ENCODE data around the gene MMP7. TPM values are rescaled to one million over a fixed set of nuclear protein-coding genes. Genes with fewer than 3 reads are reported as not detected.
"Not testable (repeated sequence)": the region's sequence is repeated elsewhere in the genome, so short reads cannot be mapped to it uniquely, and the experiment has no call there.

Gene MMP7
- total RNA-seq, 1 donor from 2014 or later, result not detected

DNA sequence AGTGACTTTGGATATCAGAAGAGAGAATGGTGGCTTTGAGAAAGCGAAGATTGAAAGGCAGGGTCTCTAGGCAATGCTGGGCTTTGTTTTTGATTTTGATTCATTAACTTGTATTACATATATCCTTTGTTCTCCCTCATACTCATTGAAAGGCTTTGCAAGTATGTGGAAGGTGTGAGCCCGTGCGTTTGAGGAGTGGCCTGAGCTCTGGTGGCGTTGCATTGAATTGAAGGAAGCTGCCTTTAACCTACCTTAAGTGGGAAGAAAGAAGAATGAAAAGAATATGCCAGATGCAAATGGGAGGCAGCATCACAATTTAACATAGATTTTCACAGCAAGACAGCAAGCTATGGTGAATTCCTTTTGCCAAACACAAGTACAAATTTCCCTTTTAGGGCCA is 6.7 kb downstream of the MMP7 start:
- no peak overlapping the region for H3K4me3 Mint-ChIP-seq
- peaks cover 25% of the 10 kb centered on the region for H3K27me3 Mint-ChIP-seq
- intact Hi-C loops (cut with micrococcal nuclease), result no loop called here
- no peaks in the 10 kb centered on the region for H3K4me1 Mint-ChIP-seq
- H3K36me3 Mint-ChIP-seq (ENCODE audit: low read depth), result no peaks in the 10 kb centered on the region
- no peak for DNase-seq
- no peaks in the 10 kb centered on the region for H3K9me3 Mint-ChIP-seq
- H3K27ac Mint-ChIP-seq, result no peak overlapping the region

DNA sequence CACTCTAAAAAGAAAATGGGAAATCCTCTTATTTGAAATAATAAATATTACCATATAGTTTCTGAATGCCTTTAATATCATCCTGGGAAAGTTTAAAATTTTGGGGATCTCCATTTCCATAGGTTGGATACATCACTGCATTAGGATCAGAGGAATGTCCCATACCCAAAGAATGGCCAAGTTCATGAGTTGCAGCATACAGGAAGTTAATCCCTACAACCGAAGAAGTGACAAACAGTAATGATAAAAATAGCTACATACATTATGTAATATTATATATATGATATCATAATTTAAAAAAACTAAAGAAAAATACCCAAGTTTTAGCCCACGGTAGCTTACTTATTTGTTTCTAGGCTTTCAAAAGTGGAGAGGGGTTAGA is 7.4 kb downstream of the MMP7 start:
- H3K27me3 Mint-ChIP-seq, result peaks cover 22% of the 10 kb centered on the region
- no peaks in the 10 kb centered on the region for H3K36me3 Mint-ChIP-seq (ENCODE audit: low read depth)
- H3K27ac Mint-ChIP-seq, result no peak overlapping the region
- H3K4me1 Mint-ChIP-seq, result no peaks in the 10 kb centered on the region
- intact Hi-C loops (cut with micrococcal nuclease), result no loop called here
- no peaks in the 10 kb centered on the region for H3K9me3 Mint-ChIP-seq
- no peak for DNase-seq
- no peak overlapping the region for H3K4me3 Mint-ChIP-seq

DNA sequence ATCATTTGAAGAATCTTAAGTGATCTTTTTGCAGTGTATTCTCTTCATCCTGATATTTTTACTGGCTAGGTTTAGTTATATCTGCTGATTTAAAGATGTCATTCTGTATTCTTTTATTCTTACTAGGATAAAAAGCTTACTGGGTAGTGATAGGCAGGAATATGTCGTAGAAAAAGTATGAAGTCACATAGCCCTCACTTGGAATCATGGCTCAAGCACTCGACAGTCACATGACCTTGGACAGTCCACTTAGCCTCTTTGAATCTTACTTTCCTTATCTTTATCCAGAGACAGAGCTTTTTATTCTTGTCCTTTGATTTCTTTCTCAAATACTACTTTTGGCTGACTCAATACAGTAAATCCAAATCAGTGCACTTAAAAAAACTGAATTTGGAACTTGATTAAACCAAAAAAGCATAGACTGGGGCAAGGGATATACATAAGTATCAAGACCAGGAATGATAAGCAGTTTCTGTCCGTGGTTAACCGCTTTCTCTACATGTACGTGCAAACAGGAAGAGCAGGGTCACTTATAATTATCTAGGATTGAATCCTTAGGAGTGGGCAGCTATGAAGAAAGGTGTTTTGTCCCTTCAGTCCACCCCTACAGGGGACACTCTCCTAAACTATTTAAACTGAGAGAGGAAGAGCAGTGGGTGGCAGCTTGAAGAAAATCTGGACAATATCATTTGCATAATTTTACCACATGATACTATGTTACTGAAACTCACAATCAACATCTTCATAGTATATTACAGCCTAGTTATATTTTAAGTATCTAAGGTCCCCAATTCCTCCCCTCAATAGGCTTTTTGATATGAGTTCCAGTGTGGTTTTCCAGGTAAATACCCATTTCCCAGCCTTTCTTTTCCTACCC is 8.0 kb downstream of the MMP7 start:
- Mint-ChIP-seq H3K27me3 (peaks cover 22% of the 10 kb centered on the region), H3K4me1 (no peaks in the 10 kb centered on the region), H3K27ac (no peak overlapping the region), H3K4me3 (no peak overlapping the region), H3K36me3 (ENCODE audit: low read depth) (no peaks in the 10 kb centered on the region), H3K9me3 (no peaks in the 10 kb centered on the region)
- no peak for DNase-seq
- intact Hi-C loops (cut with micrococcal nuclease), result no loop called here

DNA sequence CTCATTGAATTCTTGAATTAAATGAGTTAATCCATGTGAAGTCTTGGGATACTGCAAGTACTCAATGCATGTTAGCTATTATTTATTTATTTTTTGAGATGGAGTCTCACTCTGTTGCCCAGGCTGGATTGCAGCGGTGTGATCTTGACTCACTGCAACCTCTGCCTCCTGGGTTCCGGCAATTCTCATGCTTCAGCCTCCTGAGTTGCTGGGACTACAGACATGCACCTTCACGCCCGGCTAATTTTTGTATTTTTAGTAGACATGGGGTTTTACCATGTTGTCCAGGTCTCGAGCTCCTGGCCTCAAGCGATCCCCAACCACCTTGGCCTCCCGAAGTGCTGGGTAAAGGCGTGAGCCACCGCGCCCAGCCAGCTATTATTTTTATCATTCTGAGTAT is 9.4 kb downstream of the MMP7 start:
- Mint-ChIP-seq H3K4me3 (no peak overlapping the region), H3K36me3 (ENCODE audit: low read depth) (no peaks in the 10 kb centered on the region), H3K27ac (no peak overlapping the region), H3K9me3 (no peaks in the 10 kb centered on the region), H3K4me1 (no peaks in the 10 kb centered on the region), H3K27me3 (peaks cover 22% of the 10 kb centered on the region)
- intact Hi-C loops (cut with micrococcal nuclease), result no loop called here
- DNase-seq, result no peak

DNA sequence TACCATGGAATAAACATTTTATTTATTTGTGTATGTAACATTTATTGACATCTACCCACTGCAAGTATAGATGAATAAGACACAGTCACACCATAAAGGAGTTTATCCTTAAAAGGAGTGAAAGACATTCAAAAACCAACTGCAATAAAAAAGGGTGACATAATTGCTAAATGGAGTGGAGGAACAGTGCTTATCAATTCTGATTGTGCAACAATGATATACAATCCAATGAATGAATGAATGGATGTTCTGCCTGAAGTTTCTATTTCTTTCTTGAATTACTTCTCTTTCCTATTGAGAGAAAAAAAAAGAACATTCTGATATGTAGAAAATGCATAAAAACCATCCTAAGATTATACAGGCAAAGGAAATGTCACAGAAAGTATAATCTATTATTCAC is 10.0 kb downstream of the MMP7 start:
- no peak overlapping the region for H3K4me3 Mint-ChIP-seq
- H3K9me3 Mint-ChIP-seq, result no peaks in the 10 kb centered on the region
- H3K4me1 Mint-ChIP-seq, result no peaks in the 10 kb centered on the region
- DNase-seq, result no peak
- intact Hi-C loops (cut with micrococcal nuclease), result no loop called here
- H3K27ac Mint-ChIP-seq, result no peak overlapping the region
- H3K36me3 Mint-ChIP-seq (ENCODE audit: low read depth), result no peaks in the 10 kb centered on the region
- peaks cover 22% of the 10 kb centered on the region for H3K27me3 Mint-ChIP-seq

DNA sequence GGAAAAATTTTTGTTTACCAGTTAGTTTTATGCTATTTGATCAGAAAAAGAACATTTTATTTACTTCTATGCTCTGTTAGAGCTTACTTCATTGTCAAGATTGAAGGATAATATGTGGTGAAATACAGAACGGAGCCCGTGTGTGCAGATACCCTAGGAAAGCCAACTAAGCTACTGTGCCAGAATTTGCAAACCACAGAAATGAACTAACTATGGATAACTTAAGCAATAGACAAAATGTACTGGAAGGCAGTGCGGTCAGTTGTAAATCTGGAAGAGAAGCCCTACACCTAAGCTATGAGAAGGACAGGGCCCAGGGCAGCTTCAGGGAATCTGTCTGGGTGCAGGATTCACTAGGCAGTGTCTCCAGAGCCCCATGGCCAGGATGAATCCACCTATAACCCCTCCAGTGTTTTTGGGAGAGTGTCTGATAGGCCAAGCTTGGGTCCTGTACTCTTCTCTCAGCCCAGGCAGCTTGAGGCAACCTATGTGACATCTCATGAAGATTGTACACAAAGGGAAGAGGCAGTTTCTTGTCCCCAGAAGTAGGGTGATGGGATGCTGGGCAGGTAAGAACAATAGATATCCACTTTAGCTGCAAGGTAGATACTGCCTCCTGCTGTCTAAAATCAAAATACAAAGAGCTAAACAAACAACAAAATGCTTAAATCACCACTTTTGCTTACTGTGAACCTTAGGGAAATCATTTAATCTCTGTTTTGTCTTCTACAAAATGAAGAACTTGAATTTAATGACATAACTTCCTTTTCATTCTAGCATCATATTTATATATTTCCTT is 12.1 kb downstream of the MMP7 start:
- H3K4me1 Mint-ChIP-seq, result no peaks in the 10 kb centered on the region
- intact Hi-C loops (cut with micrococcal nuclease), result loop anchor here (5.0 kb wide), 1 partner anchor 94 kb away; no protein-coding TSS in a partner anchor
- no peak overlapping the region for H3K4me3 Mint-ChIP-seq
- no peaks in the 10 kb centered on the region for H3K36me3 Mint-ChIP-seq (ENCODE audit: low read depth)
- H3K27ac Mint-ChIP-seq, result no peak overlapping the region
- H3K9me3 Mint-ChIP-seq, result no peaks in the 10 kb centered on the region
- no peak for DNase-seq
- peaks cover 20% of the 10 kb centered on the region for H3K27me3 Mint-ChIP-seq

DNA sequence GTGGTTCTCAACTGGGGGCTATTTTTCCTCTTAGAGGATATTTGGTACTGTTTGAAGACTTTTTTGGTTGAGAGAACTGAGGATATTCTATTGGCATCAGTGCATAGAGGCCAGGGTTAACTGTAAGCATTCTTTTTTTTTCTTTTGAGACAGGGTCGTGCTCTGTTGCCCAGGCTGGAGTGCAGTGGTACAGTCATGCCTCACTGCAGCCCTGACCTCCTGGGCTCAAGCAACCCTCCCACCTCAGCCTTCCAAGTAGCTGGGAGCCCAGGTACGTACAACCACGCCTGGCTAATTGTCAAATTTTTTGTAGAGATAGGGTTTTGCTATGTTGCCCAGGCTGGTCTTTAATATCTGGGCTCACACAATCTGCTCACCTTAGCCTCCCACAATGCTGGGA is 12.9 kb downstream of the MMP7 start:
- peaks cover 24% of the 10 kb centered on the region for H3K27me3 Mint-ChIP-seq
- intact Hi-C loops (cut with micrococcal nuclease), result loop anchor here (5.0 kb wide), 1 partner anchor 95 kb away; no protein-coding TSS in a partner anchor
- no peaks in the 10 kb centered on the region for H3K4me1 Mint-ChIP-seq
- DNase-seq, result no peak
- no peak overlapping the region for H3K4me3 Mint-ChIP-seq
- H3K9me3 Mint-ChIP-seq, result no peaks in the 10 kb centered on the region
- H3K27ac Mint-ChIP-seq, result no peak overlapping the region
- no peaks in the 10 kb centered on the region for H3K36me3 Mint-ChIP-seq (ENCODE audit: low read depth)

DNA sequence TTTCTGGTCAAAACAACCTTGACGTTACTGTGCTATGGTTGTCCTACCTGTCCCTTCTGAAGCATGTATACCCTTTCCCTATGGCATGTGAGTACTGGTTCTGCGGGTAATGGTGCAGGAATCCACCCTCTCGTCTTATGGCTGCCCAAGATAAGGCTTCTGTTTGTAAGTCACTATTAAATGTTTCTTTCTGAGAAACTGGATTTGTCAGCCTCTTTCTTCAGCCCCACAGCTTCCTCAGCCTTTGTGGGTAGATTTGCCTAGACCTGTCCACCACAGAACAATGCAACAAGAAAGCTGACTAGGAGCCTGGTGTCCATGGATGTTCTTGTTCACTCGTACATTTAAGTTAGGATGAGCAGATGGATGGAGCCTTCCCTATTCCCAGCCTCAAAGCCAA is 14.4 kb downstream of the MMP7 start:
- Mint-ChIP-seq H3K4me3 (no peak overlapping the region), H3K9me3 (no peaks in the 10 kb centered on the region), H3K27me3 (peaks cover 15% of the 10 kb centered on the region), H3K4me1 (no peaks in the 10 kb centered on the region), H3K36me3 (ENCODE audit: low read depth) (no peaks in the 10 kb centered on the region), H3K27ac (no peak overlapping the region)
- DNase-seq, result no peak
- intact Hi-C loops (cut with micrococcal nuclease), result loop anchor here (5.0 kb wide), 1 partner anchor 96 kb away; no protein-coding TSS in a partner anchor

DNA sequence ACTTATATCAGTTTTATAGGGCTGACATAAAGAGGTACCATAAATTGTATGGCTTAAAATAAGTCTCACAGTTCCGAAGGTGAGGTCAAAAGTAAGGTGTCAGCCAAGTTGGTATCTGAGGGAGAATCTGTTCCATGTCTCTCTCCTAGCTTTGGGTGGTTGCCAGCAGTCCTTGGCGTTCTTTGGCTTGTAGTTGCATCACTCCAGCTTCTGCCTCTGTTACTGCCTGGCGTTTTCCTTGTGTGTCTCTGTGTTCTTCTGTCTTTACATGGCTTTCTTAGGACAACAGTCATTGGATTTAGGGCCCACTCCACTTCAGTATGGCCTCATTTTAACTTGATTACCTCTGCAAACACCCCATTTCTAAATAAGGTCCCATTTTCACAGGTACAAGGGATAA is 16.7 kb downstream of the MMP7 start:
- Mint-ChIP-seq H3K9me3 (no peaks in the 10 kb centered on the region), H3K4me1 (no peaks in the 10 kb centered on the region), H3K27ac (no peak overlapping the region), H3K27me3 (peaks cover 6% of the 10 kb centered on the region), H3K4me3 (no peak overlapping the region), H3K36me3 (ENCODE audit: low read depth) (no peaks in the 10 kb centered on the region)
- intact Hi-C loops (cut with micrococcal nuclease), result no loop called here
- no peak for DNase-seq

DNA sequence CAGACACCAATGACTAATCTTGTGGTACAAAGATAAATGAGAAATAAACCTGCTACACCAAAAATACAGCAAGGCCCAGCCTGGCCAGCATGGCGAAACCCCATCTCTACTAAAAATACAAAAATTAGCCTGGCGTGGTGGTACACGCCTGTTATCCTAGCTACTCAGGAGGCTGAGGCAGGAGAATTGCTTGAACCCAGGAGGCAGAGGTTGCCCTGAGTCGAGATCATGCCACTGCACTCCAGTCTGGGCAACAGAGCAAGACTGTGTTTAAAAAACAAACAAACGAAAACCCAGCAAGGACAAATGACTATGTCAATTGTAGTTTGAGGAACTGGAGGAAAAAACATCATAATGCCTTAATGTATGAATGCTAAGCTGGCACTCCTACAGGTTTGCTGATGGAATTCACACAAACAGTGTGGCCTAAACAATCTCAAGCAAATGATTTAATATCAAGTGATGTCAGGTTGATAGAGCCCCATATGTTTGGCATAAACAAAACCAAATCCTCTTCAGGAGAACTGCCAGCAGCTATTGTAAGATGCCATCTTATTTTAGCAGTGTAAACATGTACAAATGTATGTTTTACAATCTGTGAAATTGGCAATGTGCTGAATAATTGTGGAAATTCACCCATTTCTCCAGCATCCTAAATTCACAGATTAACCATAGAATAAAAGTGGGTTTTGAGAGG is 20.0 kb downstream of the MMP7 start:
- no peak overlapping the region for H3K27ac Mint-ChIP-seq
- no peak overlapping the region for H3K4me3 Mint-ChIP-seq
- intact Hi-C loops (cut with micrococcal nuclease), result no loop called here
- no peak for DNase-seq
- no peaks in the 10 kb centered on the region for H3K4me1 Mint-ChIP-seq
- H3K27me3 Mint-ChIP-seq, result peaks cover 11% of the 10 kb centered on the region
- no peaks in the 10 kb centered on the region for H3K9me3 Mint-ChIP-seq
- no peaks in the 10 kb centered on the region for H3K36me3 Mint-ChIP-seq (ENCODE audit: low read depth)

DNA sequence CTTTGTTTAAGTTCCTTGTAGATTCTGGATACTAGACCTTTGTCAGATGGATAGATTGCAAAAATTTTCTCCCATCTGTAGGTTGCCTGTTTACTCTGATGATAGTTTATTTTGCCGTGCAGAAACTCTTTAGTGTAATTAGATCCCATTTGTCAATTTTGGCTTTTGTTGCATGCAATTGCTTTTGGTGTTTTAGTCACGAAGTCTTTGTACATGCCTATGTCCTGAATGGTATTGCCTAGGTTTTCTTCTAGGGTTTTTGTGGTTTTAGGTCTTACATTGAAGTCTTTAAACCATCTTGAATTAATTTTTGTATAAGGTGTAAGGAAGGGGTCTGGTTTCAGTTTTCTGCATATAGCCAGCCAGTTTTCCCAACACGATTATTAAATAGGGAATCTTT is 27.7 kb downstream of the MMP7 start:
- peaks cover 38% of the 10 kb centered on the region for H3K27me3 Mint-ChIP-seq
- H3K9me3 Mint-ChIP-seq; H3K4me3 Mint-ChIP-seq; H3K4me1 Mint-ChIP-seq; H3K27ac Mint-ChIP-seq; DNase-seq; H3K36me3 Mint-ChIP-seq (ENCODE audit: low read depth); intact Hi-C loops (cut with micrococcal nuclease): not testable (repeated sequence)

DNA sequence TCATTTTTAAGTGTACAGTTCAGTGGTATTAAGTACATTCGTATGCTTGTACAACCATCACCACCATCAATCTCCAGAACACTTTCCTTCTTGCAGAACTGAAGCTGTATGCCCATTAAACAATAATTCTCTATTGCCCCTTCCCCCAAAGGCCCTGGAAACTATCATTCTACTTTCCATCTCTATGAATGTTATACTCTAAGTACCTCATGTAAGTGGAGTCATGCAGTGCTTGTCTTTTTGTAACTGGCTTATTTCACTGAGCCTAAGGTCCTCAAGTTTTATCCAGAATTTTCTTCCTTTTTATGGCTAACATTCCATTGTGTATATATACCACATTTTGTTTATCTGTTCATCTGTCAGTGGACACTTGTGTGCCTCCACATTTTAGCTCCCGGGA is 29.7 kb downstream of the MMP7 start:
- H3K9me3 Mint-ChIP-seq, result no peaks in the 10 kb centered on the region

DNA sequence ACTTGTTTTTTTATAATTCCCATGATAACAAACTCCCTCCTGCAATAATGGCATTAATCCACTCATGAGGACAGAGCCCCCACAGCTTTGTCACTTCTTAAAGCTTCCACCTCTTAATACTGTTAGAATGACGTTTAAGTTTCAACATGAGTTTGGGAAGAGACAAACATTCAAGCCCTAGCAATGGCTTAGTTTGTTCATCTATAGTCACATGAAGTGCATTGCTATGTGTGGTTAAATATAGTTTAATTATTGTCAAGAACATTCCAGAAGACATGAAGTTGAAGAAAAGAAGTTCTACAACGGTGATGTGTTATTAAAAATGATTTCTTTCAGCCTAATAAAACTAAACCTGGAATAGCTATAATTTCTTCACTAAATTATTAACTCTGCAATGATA is 30.6 kb downstream of the MMP7 start:
- Mint-ChIP-seq H3K4me1 (peaks cover 10% of the 10 kb centered on the region), H3K4me3 (no peak overlapping the region), H3K36me3 (ENCODE audit: low read depth) (no peaks in the 10 kb centered on the region), H3K27me3 (peaks cover 38% of the 10 kb centered on the region), H3K9me3 (no peaks in the 10 kb centered on the region), H3K27ac (no peak overlapping the region)
- intact Hi-C loops (cut with micrococcal nuclease), result no loop called here
- DNase-seq, result no peak

More for the DNA sequence above, 29.7 kb downstream of the MMP7 start:
- Mint-ChIP-seq H3K4me1 (peaks cover 1% of the 10 kb centered on the region), H3K27me3 (peaks cover 39% of the 10 kb centered on the region), H3K36me3 (ENCODE audit: low read depth) (no peaks in the 10 kb centered on the region), H3K4me3 (no peak overlapping the region), H3K27ac (no peak overlapping the region)
- intact Hi-C loops (cut with micrococcal nuclease), result no loop called here
- DNase-seq, result no peak

DNA sequence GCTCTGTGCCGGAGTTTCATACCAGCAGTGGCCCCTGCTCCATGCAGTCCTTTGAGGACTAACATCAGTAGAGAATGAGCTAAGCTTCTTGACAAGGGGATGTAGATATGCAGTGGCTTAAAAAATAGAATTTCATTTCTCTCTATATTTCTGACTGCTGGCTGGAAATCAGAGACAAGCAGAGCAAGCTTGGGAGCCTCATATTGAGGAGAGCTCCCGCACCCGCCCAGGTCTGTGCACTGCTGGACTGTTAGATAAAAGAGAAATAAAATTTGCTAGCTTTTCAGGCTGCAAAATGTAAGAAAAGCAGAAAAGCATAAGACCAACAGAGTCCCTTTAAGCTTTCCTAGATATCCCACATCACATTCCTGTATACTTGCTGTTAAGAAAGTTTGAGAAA is 31.4 kb downstream of the MMP7 start:
- intact Hi-C loops (cut with micrococcal nuclease), result no loop called here
- Mint-ChIP-seq H3K27ac (no peak overlapping the region), H3K4me3 (no peak overlapping the region), H3K9me3 (no peaks in the 10 kb centered on the region), H3K27me3 (peaks cover 38% of the 10 kb centered on the region), H3K36me3 (ENCODE audit: low read depth) (no peaks in the 10 kb centered on the region), H3K4me1 (peaks cover 13% of the 10 kb centered on the region)
- no peak for DNase-seq
